Measurements from ENCODE around the gene TBC1D2B. TPM values are rescaled to one million over a fixed set of nuclear protein-coding genes. Genes with fewer than 3 reads are reported as not detected.

Gene TBC1D2B
- total RNA-seq, 1 experiment from 2014 or later: 50.0 TPM

- no peak for TF ChIP-seq CTCF (IDR thresholded peaks at IDR 0.05; ENCODE audit: unreplicated experiment)
- peaks cover 48% of the 10 kb centered on the region for H3K4me1 Mint-ChIP-seq (ENCODE audit: low read depth, unreplicated experiment)
- H3K4me3 Mint-ChIP-seq (ENCODE audit: low read depth, unreplicated experiment): no peak overlapping the region
- CTCF ChIA-PET: interaction anchor here (0.7 kb wide), 1 partner anchor 57 kb away, joined by 6 read pairs; no protein-coding TSS in a partner anchor
- H3K36me3 Mint-ChIP-seq (ENCODE audit: insufficient read depth, unreplicated experiment): peaks cover 29% of the 10 kb centered on the region
- intact Hi-C loops (cut with micrococcal nuclease; ENCODE audit: unreplicated experiment): no loop called here
- no peaks in the 10 kb centered on the region for H3K9me3 Mint-ChIP-seq (ENCODE audit: low read depth, unreplicated experiment)
- no peaks in the 10 kb centered on the region for H3K27me3 Mint-ChIP-seq (ENCODE audit: unreplicated experiment)
- H3K27ac Mint-ChIP-seq (ENCODE audit: unreplicated experiment): no peak overlapping the region
- DNase-seq: no peak
- BruUV-seq (replicated peaks): no TSS peak
These were observed 67.4 kb downstream of the TBC1D2B start for GRCh38 chr15:78010067-78010466.

GRCh38 chr15:78007964-78008886 is 69.3 kb downstream of the TBC1D2B start:
- Mint-ChIP-seq H3K36me3 (ENCODE audit: insufficient read depth, unreplicated experiment) (peaks cover 35% of the 10 kb centered on the region), H3K4me1 (ENCODE audit: low read depth, unreplicated experiment) (peaks cover 39% of the 10 kb centered on the region), H3K27ac (ENCODE audit: unreplicated experiment) (peak overlapping the region; percentile 51), H3K27me3 (ENCODE audit: unreplicated experiment) (no peaks in the 10 kb centered on the region), H3K4me3 (ENCODE audit: low read depth, unreplicated experiment) (peak overlapping the region; percentile 52), H3K9me3 (ENCODE audit: low read depth, unreplicated experiment) (no peaks in the 10 kb centered on the region)
- intact Hi-C loops (cut with micrococcal nuclease; ENCODE audit: unreplicated experiment): loop anchor here (1.0 to 5.0 kb wide), 2 partner anchors 41 to 59 kb away; no protein-coding TSS in a partner anchor
- CTCF ChIA-PET: interaction anchor here (1.1 to 1.4 kb wide), 2 partner anchors 14 to 100 kb away, joined by 3 to 5 read pairs; no protein-coding TSS in a partner anchor
- DNase-seq: peak; percentile 66
- TF ChIP-seq CTCF (IDR thresholded peaks at IDR 0.05; ENCODE audit: unreplicated experiment): no peak
- no TSS peak for BruUV-seq (replicated peaks)

GRCh38 chr15:78007211-78007931 is 70.1 kb downstream of the TBC1D2B start:
- no TSS peak for BruUV-seq (replicated peaks)
- H3K9me3 Mint-ChIP-seq (ENCODE audit: low read depth, unreplicated experiment): no peaks in the 10 kb centered on the region
- no peak for TF ChIP-seq CTCF (IDR thresholded peaks at IDR 0.05; ENCODE audit: unreplicated experiment)
- intact Hi-C loops (cut with micrococcal nuclease; ENCODE audit: unreplicated experiment): loop anchor here (5.0 kb wide), 1 partner anchor 60 kb away; no protein-coding TSS in a partner anchor
- CTCF ChIA-PET: interaction anchor here (0.9 to 1.4 kb wide), 4 partner anchors 11 to 101 kb away, joined by 3 to 5 read pairs (median 4); no protein-coding TSS in a partner anchor
- no peak for DNase-seq
- peak overlapping the region; percentile 51 for H3K27ac Mint-ChIP-seq (ENCODE audit: unreplicated experiment)
- peak overlapping the region; percentile 52 for H3K4me3 Mint-ChIP-seq (ENCODE audit: low read depth, unreplicated experiment)
- H3K27me3 Mint-ChIP-seq (ENCODE audit: unreplicated experiment): no peaks in the 10 kb centered on the region
- H3K36me3 Mint-ChIP-seq (ENCODE audit: insufficient read depth, unreplicated experiment): peaks cover 31% of the 10 kb centered on the region
- peaks cover 30% of the 10 kb centered on the region for H3K4me1 Mint-ChIP-seq (ENCODE audit: low read depth, unreplicated experiment)

- Mint-ChIP-seq H3K36me3 (ENCODE audit: insufficient read depth, unreplicated experiment) (peaks cover 35% of the 10 kb centered on the region), H3K4me1 (ENCODE audit: low read depth, unreplicated experiment) (peaks cover 27% of the 10 kb centered on the region), H3K27me3 (ENCODE audit: unreplicated experiment) (no peaks in the 10 kb centered on the region), H3K9me3 (ENCODE audit: low read depth, unreplicated experiment) (no peaks in the 10 kb centered on the region), H3K4me3 (ENCODE audit: low read depth, unreplicated experiment) (no peak overlapping the region), H3K27ac (ENCODE audit: unreplicated experiment) (peak overlapping the region; percentile 51)
- TF ChIP-seq CTCF (IDR thresholded peaks at IDR 0.05; ENCODE audit: unreplicated experiment): no peak
- CTCF ChIA-PET: interaction anchor here (0.9 to 1.4 kb wide), 4 partner anchors 12 to 189 kb away, joined by 3 to 4 read pairs (median 4); no protein-coding TSS in a partner anchor
- intact Hi-C loops (cut with micrococcal nuclease; ENCODE audit: unreplicated experiment): loop anchor here (5.0 kb wide), 1 partner anchor 61 kb away; no protein-coding TSS in a partner anchor
- no peak for DNase-seq
- BruUV-seq (replicated peaks): no TSS peak
These were observed 70.8 kb downstream of the TBC1D2B start for GRCh38 chr15:78006567-78007205.
